Chondrocyte (in vitro differentiated cells): ENCODE measurements around the gene PLPPR1. TPM values are rescaled to one million over a fixed set of nuclear protein-coding genes. Genes with fewer than 3 reads are reported as not detected.

Experiments used
- DNase-seq: peaks from one replicate; pipeline ENCODE4 v3.0.0; 2021; ENCODE audit warnings: mixed read lengths, low spot score
- H3K27ac Mint-ChIP-seq: one replicate; pipeline ENCODE4 v1.8.0; 2021; ENCODE audit warnings: mild to moderate bottlenecking, moderate library complexity, mixed read lengths; ENCODE audit not compliant: unreplicated experiment
- H3K27me3 Mint-ChIP-seq: 2 replicates; pipeline ENCODE4 v1.8.0; 2021; ENCODE audit warnings: low read depth, mixed read lengths
- H3K36me3 Mint-ChIP-seq: 2 replicates; pipeline ENCODE4 v1.8.0; 2021; ENCODE audit warnings: low read depth, mixed read lengths
- H3K4me1 Mint-ChIP-seq: 2 replicates; pipeline ENCODE4 v1.8.0; 2021; ENCODE audit warnings: low read depth, mild to moderate bottlenecking, mixed read lengths
- H3K4me3 Mint-ChIP-seq: one replicate; pipeline ENCODE4 v1.8.0; 2021; ENCODE audit warnings: mild to moderate bottlenecking, moderate library complexity, mixed read lengths; ENCODE audit not compliant: unreplicated experiment
- H3K9me3 Mint-ChIP-seq: 2 replicates; pipeline ENCODE4 v1.8.0; 2021; ENCODE audit warnings: low read depth, mixed read lengths
- CTCF ChIP-seq: fragments of 200-600 bp; sonication (generic); IDR thresholded peaks from 2 replicates; pipeline ENCODE4 v1.5.0; 2021; ENCODE audit warnings: antibody characterized with exemption, mild to moderate bottlenecking, moderate library complexity
- total RNA-seq: library from RNA; stranded (reverse); gene quantifications from 3 replicates; pipeline ENCODE4 v1.2.1, GENCODE V29; 2021

Gene PLPPR1
- total RNA-seq, 1 donor from 2014 or later, result not detected

- Mint-ChIP-seq H3K36me3 (no peaks in the 10 kb centered on the region), H3K27me3 (peaks cover 65% of the 10 kb centered on the region), H3K4me1 (peaks cover 4% of the 10 kb centered on the region), H3K27ac (no peak overlapping the region), H3K4me3 (no peak overlapping the region), H3K9me3 (no peaks in the 10 kb centered on the region)
- no peak for TF ChIP-seq CTCF
- DNase-seq, result no peak
Observed at GRCh38 chr9:101030086-101030391, 1.5 kb downstream of the PLPPR1 start.

- TF ChIP-seq CTCF, result no peak
- H3K4me3 Mint-ChIP-seq, result no peak overlapping the region
- H3K27me3 Mint-ChIP-seq, result peaks cover 57% of the 10 kb centered on the region
Observed at GRCh38 chr9:101032426-101032825, 3.9 kb downstream of the PLPPR1 start.

GRCh38 chr9:101034222-101034621, 5.7 kb downstream of the PLPPR1 start:
- H3K27me3 Mint-ChIP-seq, result peaks cover 46% of the 10 kb centered on the region
- no peaks in the 10 kb centered on the region for H3K36me3 Mint-ChIP-seq
- no peaks in the 10 kb centered on the region for H3K9me3 Mint-ChIP-seq
- no peak overlapping the region for H3K4me3 Mint-ChIP-seq
- no peaks in the 10 kb centered on the region for H3K4me1 Mint-ChIP-seq
- no peak for TF ChIP-seq CTCF
- no peak for DNase-seq
- H3K27ac Mint-ChIP-seq, result no peak overlapping the region

More at GRCh38 chr9:101032426-101032825, 3.9 kb downstream of the PLPPR1 start:
- no peak for DNase-seq
- Mint-ChIP-seq H3K27ac (no peak overlapping the region), H3K4me1 (peaks cover 4% of the 10 kb centered on the region), H3K36me3 (no peaks in the 10 kb centered on the region), H3K9me3 (no peaks in the 10 kb centered on the region)

GRCh38 chr9:101035098-101035497, 6.6 kb downstream of the PLPPR1 start:
- no peaks in the 10 kb centered on the region for H3K9me3 Mint-ChIP-seq

GRCh38 chr9:101037430-101037829, 8.9 kb downstream of the PLPPR1 start:
- peaks cover 24% of the 10 kb centered on the region for H3K27me3 Mint-ChIP-seq
- H3K36me3 Mint-ChIP-seq, result no peaks in the 10 kb centered on the region
- H3K4me3 Mint-ChIP-seq, result no peak overlapping the region
- TF ChIP-seq CTCF, result no peak
- H3K4me1 Mint-ChIP-seq, result no peaks in the 10 kb centered on the region
- no peak for DNase-seq
- no peaks in the 10 kb centered on the region for H3K9me3 Mint-ChIP-seq
- H3K27ac Mint-ChIP-seq, result no peak overlapping the region

More at GRCh38 chr9:101035098-101035497, 6.6 kb downstream of the PLPPR1 start:
- DNase-seq, result no peak
- Mint-ChIP-seq H3K27me3 (peaks cover 40% of the 10 kb centered on the region), H3K4me3 (no peak overlapping the region), H3K36me3 (no peaks in the 10 kb centered on the region), H3K27ac (no peak overlapping the region), H3K4me1 (no peaks in the 10 kb centered on the region)
- TF ChIP-seq CTCF, result no peak
